Stimulated activated CD8-positive, alpha-beta memory T cell treated with anti-CD3 and anti-CD28 coated beads, Interleukin-15, amount 100 ng/mL, for 48 hours (primary cell): ENCODE measurements around the gene RNF126.
"Not testable (repeated sequence)": the region's sequence is repeated elsewhere in the genome, so short reads cannot be mapped to it uniquely, and the experiment has no call there.

ENCODE experiments used
- DNase-seq, 2 donors: peaks; one replicate each; pipeline ENCODE4 v3.0.0-alpha.2; 2020; ENCODE audit warnings: low read depth in 2 of 2

The RNF126 gene

DNA sequence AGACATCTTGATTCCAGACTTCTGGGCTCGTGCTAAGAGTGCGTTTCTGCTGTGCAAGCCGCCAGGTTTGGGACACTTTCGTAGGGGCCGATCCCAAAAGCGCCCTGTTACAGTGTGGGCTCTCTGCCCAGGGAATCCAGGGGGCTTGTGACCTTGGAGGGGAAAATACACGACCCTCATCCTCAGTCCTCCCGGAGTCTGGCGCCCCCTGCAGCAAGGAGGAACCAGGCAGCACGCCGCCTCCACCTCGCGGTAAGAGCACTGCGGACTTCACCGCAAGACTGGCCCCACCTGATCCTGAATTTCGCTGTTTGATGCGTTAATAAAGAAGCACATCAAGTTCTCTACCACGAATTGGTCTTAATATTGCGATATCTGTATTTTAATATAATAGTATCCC is 34.8 kb downstream of the RNF126 start:
- no peak for DNase-seq

DNA sequence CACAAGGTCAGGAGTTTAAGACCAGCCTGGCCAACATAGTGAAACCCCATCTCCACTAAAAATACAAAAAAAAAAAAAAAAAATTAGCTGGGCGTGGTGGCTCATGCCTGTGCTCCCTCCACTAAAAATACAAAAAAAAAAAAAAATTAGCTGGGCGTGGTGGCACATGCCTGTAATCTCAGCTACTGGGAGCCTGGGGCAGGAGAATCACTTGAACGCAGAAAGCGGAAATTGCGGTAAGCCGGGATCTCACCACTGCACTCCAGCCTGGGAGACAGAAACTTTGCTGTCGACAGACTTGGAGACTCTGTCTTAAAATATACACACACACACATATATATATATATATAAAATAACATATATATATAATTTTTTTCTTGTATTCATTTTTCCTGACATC is 36.4 kb downstream of the RNF126 start:
- not testable (repeated sequence) for DNase-seq

DNA sequence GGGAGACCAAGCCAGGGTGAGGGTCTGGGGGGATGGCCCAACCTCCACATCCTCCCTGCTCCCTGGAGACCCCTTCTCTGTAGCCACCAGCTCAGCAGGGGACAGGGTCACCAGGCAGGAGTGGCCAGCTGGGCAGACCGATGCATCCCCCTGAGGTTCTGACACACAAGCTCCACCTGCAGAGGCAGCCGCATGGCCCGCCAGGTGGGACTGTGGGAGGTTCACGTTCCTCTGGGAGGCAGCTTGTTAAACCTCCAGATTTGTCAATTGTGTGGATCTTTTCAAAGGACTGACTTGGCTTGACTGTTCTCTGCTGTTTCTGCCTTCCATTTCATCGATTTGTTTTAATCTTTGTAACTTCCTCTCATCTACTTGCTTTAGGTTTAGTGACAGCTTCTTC is 37.8 kb downstream of the RNF126 start:
- DNase-seq: no peak

DNA sequence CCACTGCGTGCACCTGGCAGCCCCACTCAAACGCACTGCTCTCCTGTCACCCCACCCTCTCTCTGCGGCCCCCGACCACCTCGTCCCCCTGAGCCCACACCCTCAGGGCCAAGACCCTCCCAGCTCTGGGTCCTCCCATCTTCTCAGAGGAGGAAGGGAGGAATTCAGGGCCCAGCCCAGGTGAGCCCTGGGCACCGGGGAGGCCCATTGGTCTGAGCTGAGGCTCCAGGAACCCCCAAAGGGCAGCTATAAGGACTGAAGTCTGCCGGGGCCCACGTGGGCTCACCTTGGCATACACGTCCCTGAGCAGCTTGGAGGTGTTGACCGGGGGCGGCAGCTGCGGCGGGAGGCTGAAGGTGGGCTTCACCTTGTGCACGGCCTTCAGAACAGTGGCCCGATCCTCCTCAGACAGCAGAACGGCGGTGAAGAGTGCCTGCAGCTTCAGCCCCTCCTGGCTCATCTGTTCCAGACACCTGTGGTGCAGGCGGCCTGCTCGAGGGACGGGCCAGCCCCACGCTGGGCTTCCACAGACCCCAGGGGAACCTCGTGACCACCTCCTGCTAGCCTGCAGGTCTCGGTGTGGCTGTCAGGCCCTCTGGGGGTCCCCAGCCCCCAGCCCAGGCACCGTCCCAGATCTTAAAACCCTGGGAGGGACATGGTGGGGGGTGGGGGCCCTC is 38.4 kb downstream of the RNF126 start:
- DNase-seq: no peak

DNA sequence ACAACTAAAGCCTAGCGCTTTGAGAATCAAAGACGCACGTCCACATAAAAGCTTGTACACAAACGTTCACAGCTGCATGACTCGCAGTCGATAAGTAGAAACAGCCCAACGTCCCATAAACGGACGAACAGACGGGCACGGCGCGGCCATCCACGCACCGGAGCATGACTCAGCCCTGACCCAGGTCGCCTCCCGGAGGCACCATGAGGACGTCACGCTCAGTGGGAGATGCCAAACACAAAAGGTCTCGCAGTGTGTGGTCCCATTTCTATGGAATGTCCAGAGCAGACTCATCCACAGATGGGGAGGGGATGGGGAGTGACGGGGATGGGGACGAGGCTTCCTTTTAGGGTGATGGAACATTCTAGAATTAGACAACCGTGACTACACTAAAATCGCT is 39.0 kb downstream of the RNF126 start:
- DNase-seq: no peak

GRCh38 chr19:623175-623916 is 39.7 kb downstream of the RNF126 start:
- no peak for DNase-seq

DNA sequence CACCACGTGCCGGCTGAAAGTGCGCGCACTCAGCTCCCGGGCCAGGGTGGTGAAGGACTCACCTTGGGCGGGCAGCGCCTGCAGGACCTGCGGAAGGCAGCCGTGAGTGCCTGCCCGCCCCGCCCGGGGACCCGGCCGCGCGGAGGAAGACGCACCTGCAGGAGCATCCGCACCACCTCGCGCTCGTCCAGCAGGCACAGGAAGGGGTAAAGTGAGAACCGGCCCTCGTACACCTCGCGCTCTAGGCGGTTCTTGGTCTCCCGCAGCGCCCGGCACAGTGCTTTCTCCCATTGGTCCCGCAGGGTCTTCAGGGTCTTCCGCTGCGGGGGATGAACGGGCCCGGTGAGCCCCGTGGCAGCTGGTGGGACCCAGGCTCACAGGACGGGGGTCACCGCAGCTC is 40.3 kb downstream of the RNF126 start:
- no peak for DNase-seq

GRCh38 chr19:621819-622218 is 41.2 kb downstream of the RNF126 start:
- no peak for DNase-seq

- not testable (repeated sequence) for DNase-seq
Observed at GRCh38 chr19:621191-621590, 41.8 kb downstream of the RNF126 start.

- no peak for DNase-seq
Observed at GRCh38 chr19:620166-620862, 42.7 kb downstream of the RNF126 start.

- DNase-seq: no peak
Observed at GRCh38 chr19:619286-620002, 43.6 kb downstream of the RNF126 start.

GRCh38 chr19:618674-619285 is 44.2 kb downstream of the RNF126 start:
- DNase-seq: no peak

GRCh38 chr19:618247-618619 is 44.8 kb downstream of the RNF126 start:
- no peak for DNase-seq

- no peak for DNase-seq
Observed at GRCh38 chr19:617551-618246, 45.3 kb downstream of the RNF126 start.

DNA sequence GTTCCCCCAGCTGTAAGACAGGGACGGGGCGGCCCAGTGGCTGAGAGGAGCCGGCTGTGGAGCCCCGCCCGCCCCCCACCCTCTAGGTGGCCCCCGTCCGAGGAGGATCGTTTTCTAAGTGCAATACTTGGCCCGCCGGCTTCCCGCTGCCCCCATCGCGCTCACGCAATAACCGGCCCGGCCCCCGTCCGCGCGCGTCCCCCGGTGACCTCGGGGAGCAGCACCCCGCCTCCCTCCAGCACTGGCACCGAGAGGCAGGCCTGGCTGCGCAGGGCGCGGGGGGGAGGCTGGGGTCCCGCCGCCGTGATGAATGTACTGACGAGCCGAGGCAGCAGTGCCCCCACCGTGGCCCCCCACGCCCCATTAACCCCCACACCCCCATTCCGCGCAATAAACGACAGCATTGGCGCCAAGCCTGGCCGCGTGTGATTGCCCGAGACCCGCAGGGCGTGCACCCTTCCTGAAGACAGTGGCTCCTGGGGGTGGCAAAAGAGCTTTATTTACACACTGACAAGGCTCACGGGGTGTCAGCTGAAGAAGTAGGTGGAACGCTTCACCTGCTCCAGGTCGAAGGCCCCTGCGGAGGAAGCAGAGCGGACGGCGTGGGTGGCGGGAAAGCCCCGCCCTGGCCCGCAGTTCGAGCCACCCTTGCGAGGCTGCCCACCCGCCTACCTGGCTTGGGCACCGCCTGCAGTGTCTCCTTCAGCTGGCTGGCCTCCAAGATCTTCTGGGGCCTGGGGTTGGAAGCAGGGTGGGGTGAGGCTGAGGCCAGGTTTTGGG is 46.1 kb downstream of the RNF126 start:
- DNase-seq: no peak

DNA sequence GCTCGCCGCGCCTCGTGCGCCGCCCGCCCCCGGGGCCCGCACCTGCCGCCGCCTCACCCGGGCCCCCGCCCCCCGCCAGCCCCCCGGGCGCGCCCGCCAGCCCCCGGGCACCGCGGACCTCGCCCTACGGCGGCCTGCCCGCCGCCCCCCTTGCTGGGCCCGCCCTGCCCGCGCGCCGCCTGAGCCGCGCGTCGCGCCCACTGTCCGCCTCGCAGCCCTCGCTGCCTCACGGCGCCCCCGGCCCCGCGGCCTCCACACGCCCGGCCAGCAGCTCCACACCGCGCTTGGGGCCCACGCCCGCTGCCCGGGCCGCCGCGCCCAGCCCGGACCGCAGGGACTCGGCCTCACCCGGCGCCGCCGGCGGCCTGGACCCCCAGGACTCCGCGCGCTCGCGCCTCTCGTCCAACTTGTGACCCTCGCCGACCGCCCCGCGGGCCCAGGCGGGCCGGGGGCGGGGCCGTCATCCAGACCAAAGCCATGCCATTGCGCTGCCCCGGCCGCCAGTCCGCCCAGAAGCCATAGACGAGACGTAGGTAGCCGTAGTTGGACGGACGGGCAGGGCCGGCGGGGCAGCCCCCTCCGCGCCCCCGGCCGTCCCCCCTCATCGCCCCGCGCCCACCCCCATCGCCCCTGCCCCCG is 46.8 kb downstream of the RNF126 start:
- DNase-seq: no peak

DNA sequence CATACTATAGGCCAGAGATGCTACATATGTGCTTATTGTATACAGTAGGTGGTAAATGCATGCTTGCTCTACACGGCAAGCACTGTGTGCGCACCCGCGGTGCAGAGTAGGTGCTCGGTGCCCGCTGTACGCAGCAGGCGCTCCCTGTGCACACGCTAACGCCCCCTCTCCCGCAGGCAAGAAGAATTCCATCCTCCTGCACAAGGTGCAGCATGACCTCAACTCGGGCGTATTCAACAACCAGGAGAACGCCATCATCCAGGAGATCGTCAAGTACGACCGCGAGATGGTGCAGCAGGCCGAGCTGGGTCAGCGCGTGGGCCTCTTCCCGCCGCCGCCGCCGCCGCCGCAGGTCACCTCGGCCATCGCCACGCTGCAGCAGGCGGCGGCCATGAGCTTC is 47.4 kb downstream of the RNF126 start:
- DNase-seq: no peak

DNA sequence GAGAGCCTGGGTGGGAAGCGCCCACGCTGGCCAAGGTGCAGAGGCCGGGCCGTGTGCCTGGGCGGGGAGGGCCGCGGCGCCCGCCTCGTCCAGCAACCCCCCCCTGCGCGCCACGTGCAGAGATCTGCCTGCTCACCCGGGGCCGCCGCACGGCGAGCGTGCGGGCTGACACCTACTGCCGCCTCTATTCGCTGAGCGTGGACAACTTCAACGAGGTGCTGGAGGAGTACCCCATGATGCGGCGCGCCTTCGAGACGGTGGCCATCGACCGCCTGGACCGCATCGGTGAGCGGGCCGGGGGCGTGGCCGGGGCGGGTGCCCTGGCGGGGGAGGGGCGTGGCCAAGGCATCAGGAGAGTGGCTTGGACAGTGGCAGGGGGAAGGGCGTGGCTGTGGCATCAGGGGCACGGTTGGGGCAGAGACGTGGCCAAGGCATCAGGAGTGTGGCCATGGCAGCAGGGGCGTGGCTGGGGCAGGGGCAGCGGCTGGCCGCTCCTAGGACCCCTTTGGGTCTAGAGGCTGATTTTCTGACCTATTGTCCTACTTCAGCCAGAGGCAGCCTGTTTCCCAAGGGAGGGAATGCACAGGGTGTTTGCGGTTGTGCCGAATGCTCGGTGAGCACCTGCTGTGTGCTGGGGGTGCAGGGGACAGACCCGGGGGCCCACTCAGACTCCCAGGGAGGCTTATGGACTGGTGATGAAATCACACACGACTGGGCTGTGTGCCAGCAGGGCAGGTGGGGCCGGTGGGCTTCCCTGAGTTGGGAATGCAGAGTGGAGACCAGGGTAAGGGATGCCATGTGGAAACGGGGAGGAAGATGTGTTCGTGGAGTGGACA is 49.1 kb downstream of the RNF126 start:
- no peak for DNase-seq

GRCh38 chr19:612941-613340 is 50.1 kb downstream of the RNF126 start:
- no peak for DNase-seq
